ENCODE results near the gene SEMA4G. TPM values are rescaled to one million over a fixed set of nuclear protein-coding genes. Genes with fewer than 3 reads are reported as not detected.

SEMA4G gene
- total and polyA plus RNA-seq, 2 of the 4 experiments (the other 2 are of a cell fraction): 0.90 to 8.7 TPM

DNA sequence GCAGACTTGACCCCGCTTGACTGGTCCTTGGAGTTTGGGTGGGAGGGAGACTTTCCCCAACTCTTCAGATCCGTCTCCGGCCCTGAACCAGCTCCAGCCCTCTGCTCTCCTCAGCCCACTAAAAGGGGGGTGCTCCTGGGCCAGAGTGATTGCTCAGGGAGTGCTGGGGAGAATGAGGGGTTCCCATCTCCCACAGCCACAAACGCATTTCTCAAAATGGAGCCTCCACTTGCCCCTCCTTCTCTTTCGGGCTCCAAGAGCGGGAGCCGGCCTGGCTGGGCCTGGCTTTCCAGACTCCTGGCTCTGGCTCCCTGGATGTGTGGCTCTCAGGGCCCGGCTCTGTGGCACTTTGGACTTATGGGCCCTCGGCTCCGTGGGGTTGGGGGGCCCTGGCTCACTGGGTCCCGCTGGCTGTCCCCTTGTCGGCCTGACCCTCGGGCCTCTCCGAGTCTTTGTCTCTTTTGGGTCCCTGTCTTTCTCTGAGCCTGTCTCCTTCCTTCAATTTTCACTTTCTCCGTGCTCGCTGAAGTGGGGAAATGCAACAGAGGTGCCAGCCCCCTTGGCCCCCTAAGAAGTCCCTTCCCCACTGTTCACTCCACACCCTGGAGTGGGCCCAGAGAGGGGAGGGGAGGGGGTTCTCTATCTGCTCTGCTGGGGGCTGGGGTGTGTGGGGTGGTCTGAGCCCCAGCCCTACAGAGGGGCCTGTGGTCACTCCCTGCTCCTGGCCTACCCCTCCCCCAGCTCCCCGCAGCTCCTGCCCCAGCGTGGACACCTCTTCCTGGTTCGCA lies 31.0 kb downstream of the SEMA4G start:
- Histone ChIP-seq H3K4me2 (ENCODE audit: low read depth, low read length) (peak overlapping the region; percentile 93), H2BK120ac (ENCODE audit: low read depth, low read length) (peak overlapping the region; percentile 66), H4K8ac (ENCODE audit: low read depth in 2 of 2, low read length in 2 of 2) (peak overlapping the region; percentile 58 to 95), H3K14ac (replicated peaks; ENCODE audit: low read depth, low read length) (peak overlapping the region; percentile 94), H4K91ac (ENCODE audit: insufficient read depth, low read depth, low read length) (peak overlapping the region; percentile 77), H3K79me1 (ENCODE audit: low read depth in 1 of 2, low read length in 2 of 2) (peaks cover 14 to 59% of the 10 kb centered on the region in 2 experiments), H4K5ac (ENCODE audit: low read depth, low read length) (peak overlapping the region; percentile 78), H3K27ac (ENCODE audit: insufficient read depth, low read length) (peak overlapping the region; percentile 91), H2BK5ac (ENCODE audit: low read depth, low read length, poor library complexity, severe bottlenecking) (peak overlapping the region; percentile 81), H2BK15ac (ENCODE audit: low read depth, low read length) (peak overlapping the region; percentile 63), H4K20me1 (ENCODE audit: insufficient read depth, low read length) (peaks cover 51% of the 10 kb centered on the region), H3K27me3 (ENCODE audit: control insufficient read depth, insufficient read depth, low read length) (no peaks in the 10 kb centered on the region), H2AK9ac (replicated peaks; ENCODE audit: low read depth, low read length, poor library complexity) (peak overlapping the region; percentile 100), H3K23ac (ENCODE audit: low read depth, low read length) (peak overlapping the region; percentile 97), H2BK20ac (ENCODE audit: low read depth, low read length) (peak overlapping the region; percentile 13; the same call in 1 of the 2 replicates), H2AFZ (replicated peaks; ENCODE audit: low read length, poor library complexity) (peak overlapping the region; percentile 83), H3K4me1 (ENCODE audit: control insufficient read depth, insufficient read depth, low read length) (peaks cover 25% of the 10 kb centered on the region), H3K4ac (ENCODE audit: low read depth, low read length) (peak overlapping the region; percentile 96), H2AK5ac (ENCODE audit: low read depth, low read length) (peak overlapping the region; percentile 94), H3K9me1 (ENCODE audit: insufficient read depth, low read length) (peaks cover 4% of the 10 kb centered on the region), H3K9me3 (ENCODE audit: control insufficient read depth, insufficient read depth, low read length) (no peaks in the 10 kb centered on the region), H3K9ac (ENCODE audit: low read depth, low read length) (peak overlapping the region; percentile 97), H3K18ac (ENCODE audit: low read depth, low read length) (peak overlapping the region; percentile 63), H3K4me3 (ENCODE audit: insufficient read depth, low read depth, low read length) (peak overlapping the region; percentile 78), H3K36me3 (ENCODE audit: control insufficient read depth, insufficient read depth, low read length) (peaks cover 27% of the 10 kb centered on the region; the same call in 1 of the 2 replicates), H3K56ac (ENCODE audit: extremely low read depth, insufficient read depth, low read length) (peak overlapping the region; percentile 99)
- TF ChIP-seq MAZ (IDR thresholded peaks at IDR 0.05; ENCODE audit: borderline replicate concordance, low read depth, low read length) (peak; percentile 17; the same call in 1 of the 2 replicates), MAFK (IDR thresholded peaks at IDR 0.05; ENCODE audit: low read depth, low read length) (no peak)
- no CpG with 5 or more reads among the region's 19 CpGs for WGBS, 2 experiments (ENCODE audit: extremely low coverage in 2 of 2, insufficient read length in 1 of 2)
- CTCF ChIA-PET: interaction anchor here (0.9 to 4.4 kb wide), 3 partner anchors 11 to 16 kb away, joined by 3 to 48 read pairs (median 10); no protein-coding TSS in a partner anchor
- DNase-seq (no peak), ATAC-seq (ENCODE audit: low read depth) (no peak)
- POLR2A ChIA-PET (ENCODE audit: unreplicated experiment): no interaction called here
- in situ Hi-C loops (cut with MboI; ENCODE audit: low sequenced_read_pairs) (no loop called here), intact Hi-C loops (cut with micrococcal nuclease) (no loop called here), dilution Hi-C loops (cut with HindIII; ENCODE audit: low sequenced_read_pairs, unreplicated experiment) (no loop called here)
- BruUV-seq (replicated peaks): no TSS peak
